ENCODE measurements around the gene FRMD3. TPM values are rescaled to one million over a fixed set of nuclear protein-coding genes. Genes with fewer than 3 reads are reported as not detected.

The FRMD3 gene
- total and polyA plus RNA-seq, 10 donors: 0.82 to 45.8 (median 18.9) TPM

- Histone ChIP-seq H3K27ac (no peak overlapping the region), H3K9me3 (peaks cover 0 to 22% (median 15%) of the 10 kb centered on the region in 8 donors), H3K27me3 (replicated peaks in 1 of 7) (no peaks in the 10 kb centered on the region), H3K36me3 (peaks cover 0 to 10% (median 0%) of the 10 kb centered on the region in 6 donors), H3K4me3 (no peak overlapping the region), H3K4me1 (no peaks in the 10 kb centered on the region)
- intact Hi-C loops (cut with DNase I; ENCODE audit: low total_unique reads): no loop called here
- TF ChIP-seq POLR2A (IDR thresholded peaks at IDR 0.05) (no peak), CTCF (IDR thresholded peaks at IDR 0.05 in 8 of 11, conservative IDR thresholded peaks at IDR 0.05 in 3 of 11) (no peak), POLR2AphosphoS5 (IDR thresholded peaks at IDR 0.05) (no peak)
- 53 to 91% (median 75%) methylated on average over 1 of the region's 1 CpG for WGBS, 5 donors
- DNase-seq: no peak
These were observed 43.8 kb upstream of the FRMD3 start for GRCh38 chr9:83582029-83582428.

- peaks cover 0 to 23% (median 12%) of the 10 kb centered on the region in 6 donors for H3K4me1 ChIP-seq
- no peak overlapping the region for H3K4me3 ChIP-seq
- no peaks in the 10 kb centered on the region for H3K36me3 ChIP-seq
- no peak overlapping the region for H3K27ac ChIP-seq
- 65 to 81% (median 76%) methylated on average over 1 of the region's 1 CpG for WGBS, 5 donors
- intact Hi-C loops (cut with DNase I; ENCODE audit: low total_unique reads): no loop called here
- no peak for DNase-seq
- TF ChIP-seq POLR2A (IDR thresholded peaks at IDR 0.05): no peak
- TF ChIP-seq POLR2AphosphoS5 (IDR thresholded peaks at IDR 0.05): no peak
- no peak for TF ChIP-seq CTCF (IDR thresholded peaks at IDR 0.05 in 8 of 11, conservative IDR thresholded peaks at IDR 0.05 in 3 of 11)
- peaks cover 0 to 22% (median 15%) of the 10 kb centered on the region in 8 donors for H3K9me3 ChIP-seq
- no peaks in the 10 kb centered on the region for H3K27me3 ChIP-seq (replicated peaks in 1 of 7)
These were observed 36.3 kb upstream of the FRMD3 start for GRCh38 chr9:83574482-83574881.

GRCh38 chr9:83572524-83572923, 34.3 kb upstream of the FRMD3 start:
- no peak overlapping the region for H3K27ac ChIP-seq
- no peaks in the 10 kb centered on the region for H3K36me3 ChIP-seq
- H3K4me3 ChIP-seq: no peak overlapping the region
- DNase-seq: no peak
- no peaks in the 10 kb centered on the region for H3K27me3 ChIP-seq (replicated peaks in 1 of 7)
- H3K4me1 ChIP-seq: peaks cover 0 to 31% (median 20%) of the 10 kb centered on the region in 6 donors
- WGBS, 5 donors: 44 to 48% (median 46%) methylated on average over 5 of the region's 5 CpGs
- TF ChIP-seq POLR2A (IDR thresholded peaks at IDR 0.05) (no peak), CTCF (IDR thresholded peaks at IDR 0.05 in 8 of 11, conservative IDR thresholded peaks at IDR 0.05 in 3 of 11) (no peak), POLR2AphosphoS5 (IDR thresholded peaks at IDR 0.05) (no peak)
- intact Hi-C loops (cut with DNase I; ENCODE audit: low total_unique reads): no loop called here
- H3K9me3 ChIP-seq: peaks cover 0 to 3% (median 0%) of the 10 kb centered on the region in 8 donors

GRCh38 chr9:83570359-83570758, 32.2 kb upstream of the FRMD3 start:
- DNase-seq: no peak
- peaks cover 0 to 31% (median 20%) of the 10 kb centered on the region in 6 donors for H3K4me1 ChIP-seq
- H3K36me3 ChIP-seq: no peaks in the 10 kb centered on the region
- intact Hi-C loops (cut with DNase I; ENCODE audit: low total_unique reads): no loop called here
- 81 to 95% (median 92%) methylated on average over 1 of the region's 1 CpG for WGBS, 5 donors
- H3K4me3 ChIP-seq: no peak overlapping the region
- H3K27ac ChIP-seq: no peak overlapping the region
- no peak for TF ChIP-seq POLR2AphosphoS5 (IDR thresholded peaks at IDR 0.05)
- no peak for TF ChIP-seq CTCF (IDR thresholded peaks at IDR 0.05 in 8 of 11, conservative IDR thresholded peaks at IDR 0.05 in 3 of 11)
- no peak for TF ChIP-seq POLR2A (IDR thresholded peaks at IDR 0.05)
- H3K9me3 ChIP-seq: peaks cover 0 to 9% (median 4%) of the 10 kb centered on the region in 8 donors
- no peaks in the 10 kb centered on the region for H3K27me3 ChIP-seq (replicated peaks in 1 of 7)
